Spleen (tissue), 11 donors: ENCODE data around the gene CHST8. TPM values are rescaled to one million over a fixed set of nuclear protein-coding genes. Genes with fewer than 3 reads are reported as not detected.
"Not testable (repeated sequence)": the region's sequence is repeated elsewhere in the genome, so short reads cannot be mapped to it uniquely, and the experiment has no call there.

Source experiments
- DNase-seq: peaks from one replicate; pipeline ENCODE4 v3.0.0-alpha.2; 2020
- H3K27ac ChIP-seq, 8 donors: fragments of 200-600 bp; sonication (generic) in 7 of 8; 1 replicate in 4 of 8; 2 replicates in 4 of 8; pipeline versions ENCODE4 v1.5.0 to v1.8.0; 2016 to 2021; ENCODE audit warnings: inconsistent platforms in 4 of 8, mild to moderate bottlenecking in 4 of 8, moderate library complexity in 1 of 8
- H3K27me3 ChIP-seq, 7 donors: fragments of 200-600 bp; sonication (generic) in 6 of 7; replicated peaks in 1 of 7; 1 replicate in 4 of 7; 2 replicates in 3 of 7; pipeline versions ENCODE4 v1.5.0 to v1.8.0; 2016 to 2021; ENCODE audit warnings: inconsistent platforms in 3 of 7, mild to moderate bottlenecking in 1 of 7
- H3K36me3 ChIP-seq, 6 donors: fragments of 200-600 bp; sonication (generic) in 5 of 6; 1 replicate in 4 of 6; 2 replicates in 2 of 6; pipeline versions ENCODE4 v1.5.0 to v1.8.0; 2016 to 2021; ENCODE audit warnings: inconsistent platforms in 2 of 6
- H3K4me1 ChIP-seq, 6 donors: fragments of 200-600 bp; sonication (generic) in 5 of 6; 1 replicate in 3 of 6; 2 replicates in 3 of 6; pipeline versions ENCODE4 v1.5.0 to v1.8.0; 2016 to 2021; ENCODE audit warnings: inconsistent platforms in 3 of 6
- H3K4me3 ChIP-seq, 8 donors: fragments of 200-600 bp; sonication (generic) in 7 of 8; 1 replicate in 4 of 8; 2 replicates in 4 of 8; pipeline versions ENCODE4 v1.5.0 to v1.8.0; 2016 to 2021; ENCODE audit warnings: inconsistent platforms in 4 of 8, mild to moderate bottlenecking in 4 of 8, moderate library complexity in 2 of 8
- H3K9me3 ChIP-seq, 8 donors: fragments of 200-600 bp; sonication (generic) in 7 of 8; 1 replicate in 4 of 8; 2 replicates in 4 of 8; pipeline versions ENCODE4 v1.5.0 to v1.8.0; 2016 to 2021; ENCODE audit warnings: inconsistent platforms in 4 of 8
- CTCF ChIP-seq, 11 experiments: fragments of 200-600 bp in 7 of 11; fragments of 450-650 bp in 4 of 11; sonication (generic) in 4 of 11; IDR thresholded peaks in 8 of 11; conservative IDR thresholded peaks in 3 of 11; 1 replicate in 7 of 11; 2 replicates in 4 of 11; pipeline versions ENCODE4 v1.4.0 to v1.8.0; 2016 to 2021; ENCODE audit warnings: antibody characterized with exemption in 11 of 11, inconsistent platforms in 4 of 11, mild to moderate bottlenecking in 1 of 11
- POLR2A ChIP-seq, 3 donors: fragments of 450-650 bp; IDR thresholded peaks; one replicate each; pipeline ENCODE4 v1.5.1; 2017; ENCODE audit warnings: antibody characterized with exemption in 3 of 3, mild to moderate bottlenecking in 1 of 3
- POLR2AphosphoS5 ChIP-seq, 3 donors: sonication (generic); formaldehyde crosslinking; IDR thresholded peaks; one replicate each; pipeline ENCODE4 v1.5.1; 2017; ENCODE audit warnings: antibody characterized with exemption in 3 of 3
- WGBS, 5 donors: extraction: QIAGEN DNeasy Blood & Tissue Kit in 3 of 5; methylation state at CpG; one replicate each; pipeline versions ENCODE4 v1.1.5 to v1.1.7; 2013 to 2018; 5-methylcytosine and 5-hydroxymethylcytosine counted together
- intact Hi-C: fragments of 100-400 bp; cut with DNase I; formaldehyde crosslinking; loops from one replicate; pipeline ENCODE4 v1.15.0; 2023; ENCODE audit warnings: low total_unique reads
- polyA plus RNA-seq, 3 donors: library from polyadenylated mRNA; stranded (reverse); fragments of 200-250 nt; gene quantifications; one replicate each; pipeline ENCODE4 v1.2.1, GENCODE V29; 2013
- total RNA-seq, 7 donors: library from RNA; depleted of rRNA in 3 of 7; stranded (reverse); fragments of >200 nt in 3 of 7; fragmentation: NEBNext Ultra II Directional in 4 of 7; extraction: Animal tissue kit (Norgen Biotek cat#: 25700) in 4 of 7; gene quantifications; one replicate each; pipeline versions ENCODE4 v1.1.0 to v1.2.1, GENCODE V29; 2016 to 2021
- donor health status: healthy with polysubstance abuse.
- donor health status: DM: no; HTN: no; CAD: no; lungs with moderate emphysema.
- donor health status: DM: no; HTN: no; CAD: no.
- donor health status: Bipolar disorder and iron deficiency.
- donor health status: healthy.
- donor health status: DM: no; HTN: no; CAD: no.
- donor health status: DM: yes; HTN: yes; CAD: no.

Gene CHST8
- total and polyA plus RNA-seq, 10 donors, result 0.43 to 4.0 (median 1.6) TPM

DNA sequence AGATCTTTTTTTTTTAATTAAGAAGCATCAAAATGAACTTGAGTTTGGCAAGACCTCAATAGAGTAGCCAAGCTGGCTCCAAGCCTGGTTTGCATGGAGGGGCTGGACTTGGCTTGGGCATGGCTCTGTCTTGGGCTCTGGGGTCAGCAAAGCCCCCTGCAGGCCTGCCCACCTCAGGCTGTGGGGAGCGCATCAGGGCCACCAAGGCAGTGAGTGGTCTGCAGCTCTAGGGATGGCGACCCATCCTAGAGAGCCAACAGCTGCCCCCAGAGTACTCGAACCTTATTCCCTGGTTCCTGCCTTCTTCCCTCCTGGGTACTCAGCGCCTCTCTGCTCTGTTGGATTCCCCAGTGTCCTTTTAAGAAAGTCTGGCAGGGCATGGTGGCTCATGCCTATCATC is 5.4 kb upstream of the CHST8 start:
- peaks cover 0 to 1% (median 0%) of the 10 kb centered on the region in 8 donors for H3K9me3 ChIP-seq
- 82 to 95% (median 88%) methylated on average over 4 of the region's 4 CpGs for WGBS, 5 donors
- no peak overlapping the region for H3K4me3 ChIP-seq
- intact Hi-C loops, result no loop called here
- TF ChIP-seq POLR2A (IDR thresholded peaks at IDR 0.05) (no peak), CTCF (IDR thresholded peaks at IDR 0.05 in 8 of 11, conservative IDR thresholded peaks at IDR 0.05 in 3 of 11) (no peak)
- H3K36me3 ChIP-seq, result no peaks in the 10 kb centered on the region
- H3K27ac ChIP-seq, result no peak overlapping the region
- H3K27me3 ChIP-seq, result peaks cover 0 to 87% (median 18%) of the 10 kb centered on the region in 7 donors
- no peak for DNase-seq
- H3K4me1 ChIP-seq, result peaks cover 0 to 3% (median 2%) of the 10 kb centered on the region in 6 donors

DNA sequence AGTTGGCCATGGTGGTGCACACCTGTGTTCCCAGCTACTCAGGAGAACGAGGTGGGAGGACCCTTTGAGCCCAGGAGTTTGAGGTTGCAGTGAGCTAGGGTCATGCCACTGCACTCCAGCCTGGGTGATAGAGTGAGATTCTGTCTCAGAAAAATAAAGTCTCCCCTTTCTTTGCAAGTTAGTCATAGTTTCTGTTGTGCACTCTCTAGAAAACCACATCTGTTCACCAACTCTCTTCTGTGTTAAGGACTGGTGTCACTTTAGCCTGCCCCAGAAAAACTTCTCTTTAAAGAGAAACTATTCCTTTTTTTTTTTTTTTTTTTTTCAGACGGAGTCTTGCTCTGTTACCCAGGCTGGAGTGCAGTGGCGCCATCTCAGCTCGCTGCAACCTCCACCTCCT is 4.9 kb upstream of the CHST8 start:
- intact Hi-C loops, result no loop called here
- H3K9me3 ChIP-seq, result no peaks in the 10 kb centered on the region
- H3K36me3 ChIP-seq, result no peaks in the 10 kb centered on the region
- peaks cover 0 to 6% (median 4%) of the 10 kb centered on the region in 6 donors for H3K4me1 ChIP-seq
- H3K27ac ChIP-seq, result no peak overlapping the region
- peaks cover 0 to 92% (median 22%) of the 10 kb centered on the region in 7 donors for H3K27me3 ChIP-seq
- no peak overlapping the region for H3K4me3 ChIP-seq
- WGBS, 5 donors, result 71 to 88% (median 74%) methylated on average over 4 of the region's 4 CpGs
- DNase-seq, result no peak
- TF ChIP-seq POLR2A (IDR thresholded peaks at IDR 0.05) (no peak), POLR2AphosphoS5 (IDR thresholded peaks at IDR 0.05) (no peak), CTCF (IDR thresholded peaks at IDR 0.05 in 8 of 11, conservative IDR thresholded peaks at IDR 0.05 in 3 of 11) (no peak)

DNA sequence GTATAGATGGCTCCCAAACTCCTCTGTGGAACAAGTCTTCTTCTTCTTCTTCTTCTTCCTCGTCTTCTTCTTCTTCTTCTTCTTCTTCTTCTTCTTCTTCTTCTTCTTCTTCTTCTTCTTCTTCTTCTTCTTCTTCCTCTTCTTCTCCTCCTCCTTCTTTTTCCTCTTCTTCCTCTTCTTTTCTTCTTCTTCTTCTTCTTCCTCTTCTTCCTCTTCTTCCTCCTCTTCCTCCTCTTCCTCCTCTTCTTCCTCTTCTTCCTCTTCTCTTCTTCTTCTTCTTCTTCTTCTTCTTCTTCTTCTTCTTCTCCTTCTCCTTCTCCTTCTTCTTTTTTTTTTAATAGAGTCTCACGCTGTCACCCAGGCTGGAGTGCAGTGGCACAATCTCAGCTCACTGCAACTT is 3.4 kb upstream of the CHST8 start:
- H3K27ac ChIP-seq, intact Hi-C loops, DNase-seq, H3K36me3 ChIP-seq, H3K4me3 ChIP-seq, H3K9me3 ChIP-seq: not testable (repeated sequence)
- peaks cover 0 to 21% (median 16%) of the 10 kb centered on the region in 6 donors for H3K4me1 ChIP-seq
- 46 to 85% (median 71%) methylated on average over 2 of the region's 2 CpGs for WGBS, 5 donors
- H3K27me3 ChIP-seq, result peaks cover 0 to 97% (median 37%) of the 10 kb centered on the region in 7 donors

DNA sequence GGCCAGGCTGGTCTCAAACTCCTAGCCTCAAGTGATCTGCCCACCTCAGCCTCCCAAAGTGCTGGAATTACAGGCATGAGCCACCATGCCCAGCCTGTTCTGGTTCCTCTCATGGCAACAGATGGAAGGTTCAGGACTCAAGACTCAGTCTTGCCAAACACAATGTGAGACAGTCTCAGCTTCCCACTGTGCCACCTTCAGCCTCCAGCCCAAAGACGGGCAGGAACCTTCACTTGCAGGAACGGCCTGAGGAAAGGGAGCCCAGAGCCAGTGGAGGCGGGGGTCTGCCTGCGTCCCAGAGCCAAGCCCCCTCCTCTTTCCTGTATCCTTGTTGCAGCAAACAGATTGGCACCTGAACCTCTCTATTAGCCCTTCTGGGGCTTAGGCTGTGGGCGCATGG is 2.9 kb upstream of the CHST8 start:
- no peaks in the 10 kb centered on the region for H3K9me3 ChIP-seq
- H3K27me3 ChIP-seq, result peaks cover 0 to 97% (median 42%) of the 10 kb centered on the region in 7 donors
- no peak overlapping the region for H3K4me3 ChIP-seq
- no peak for DNase-seq
- no peak for TF ChIP-seq POLR2A (IDR thresholded peaks at IDR 0.05)
- no peak for TF ChIP-seq POLR2AphosphoS5 (IDR thresholded peaks at IDR 0.05)
- no peak for TF ChIP-seq CTCF (IDR thresholded peaks at IDR 0.05 in 8 of 11, conservative IDR thresholded peaks at IDR 0.05 in 3 of 11)
- 60 to 78% (median 77%) methylated on average over 5 of the region's 5 CpGs for WGBS, 5 donors
- no peak overlapping the region for H3K27ac ChIP-seq
- peaks cover 0 to 25% (median 16%) of the 10 kb centered on the region in 6 donors for H3K4me1 ChIP-seq
- intact Hi-C loops, result no loop called here
- no peaks in the 10 kb centered on the region for H3K36me3 ChIP-seq

DNA sequence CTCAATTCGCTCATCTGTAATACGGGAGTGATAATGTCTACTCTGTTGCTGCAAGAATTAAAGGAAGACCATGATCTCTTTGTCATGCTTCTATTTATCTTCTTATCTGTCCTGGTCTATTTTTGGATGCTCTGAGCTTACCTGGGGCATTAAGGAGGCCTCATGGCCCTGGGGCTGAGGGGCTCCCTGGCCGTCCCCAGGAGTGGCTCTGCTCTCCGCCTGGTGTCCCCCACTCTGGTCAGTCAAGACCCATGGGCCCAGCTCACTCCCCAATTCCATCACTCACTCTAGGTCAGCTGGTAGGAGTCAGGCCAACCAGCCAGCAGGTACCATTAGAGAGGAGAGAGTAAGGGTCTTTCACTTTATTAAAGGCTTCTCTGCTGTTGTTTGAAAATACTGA is 1.1 kb upstream of the CHST8 start:
- Histone ChIP-seq H3K27ac (no peak overlapping the region), H3K4me3 (no peak overlapping the region), H3K4me1 (peaks cover 0 to 25% (median 16%) of the 10 kb centered on the region in 6 donors), H3K36me3 (no peaks in the 10 kb centered on the region), H3K9me3 (no peaks in the 10 kb centered on the region), H3K27me3 (peaks cover 0 to 97% (median 45%) of the 10 kb centered on the region in 7 donors)
- intact Hi-C loops, result no loop called here
- TF ChIP-seq POLR2A (IDR thresholded peaks at IDR 0.05) (no peak), POLR2AphosphoS5 (IDR thresholded peaks at IDR 0.05) (no peak), CTCF (IDR thresholded peaks at IDR 0.05 in 8 of 11, conservative IDR thresholded peaks at IDR 0.05 in 3 of 11) (no peak)
- WGBS, 5 donors, result 76 to 97% (median 94%) methylated on average over 4 of the region's 4 CpGs
- peak; percentile 45 for DNase-seq
